GM12874 (cell line): ENCODE results near the gene MAGEC2.

ENCODE experiments used
- TF ChIP-seq, protein P1 (sequence below): IDR thresholded peaks from 2 replicates; pipeline ENCODE4 v1.5.1; 2011; ENCODE audit warnings: low read depth, mild to moderate bottlenecking, control low read depth, low read length, moderate library complexity; ENCODE audit not compliant: insufficient read depth

MAGEC2 gene

DNA sequence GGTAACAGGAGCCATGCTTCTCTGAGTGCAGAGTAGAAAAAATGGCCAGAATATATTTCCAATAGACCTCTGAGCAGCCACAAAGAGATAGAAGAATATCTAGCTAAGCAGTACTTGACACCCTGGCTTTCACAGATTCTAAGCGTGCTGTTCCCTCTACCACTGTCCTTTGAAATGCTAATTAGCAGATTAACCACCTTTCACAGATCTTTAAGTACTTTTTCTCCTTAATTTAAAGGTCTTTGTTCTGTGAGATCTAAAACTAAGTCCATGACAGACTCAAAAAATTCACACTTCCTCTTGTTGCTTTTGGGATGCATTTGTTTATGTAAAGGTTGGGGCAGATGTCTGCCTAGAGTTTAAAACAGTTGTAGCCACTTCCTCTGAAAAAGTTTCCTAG, 28.3 kb upstream of the MAGEC2 start:
- TF ChIP-seq, protein P1, sequence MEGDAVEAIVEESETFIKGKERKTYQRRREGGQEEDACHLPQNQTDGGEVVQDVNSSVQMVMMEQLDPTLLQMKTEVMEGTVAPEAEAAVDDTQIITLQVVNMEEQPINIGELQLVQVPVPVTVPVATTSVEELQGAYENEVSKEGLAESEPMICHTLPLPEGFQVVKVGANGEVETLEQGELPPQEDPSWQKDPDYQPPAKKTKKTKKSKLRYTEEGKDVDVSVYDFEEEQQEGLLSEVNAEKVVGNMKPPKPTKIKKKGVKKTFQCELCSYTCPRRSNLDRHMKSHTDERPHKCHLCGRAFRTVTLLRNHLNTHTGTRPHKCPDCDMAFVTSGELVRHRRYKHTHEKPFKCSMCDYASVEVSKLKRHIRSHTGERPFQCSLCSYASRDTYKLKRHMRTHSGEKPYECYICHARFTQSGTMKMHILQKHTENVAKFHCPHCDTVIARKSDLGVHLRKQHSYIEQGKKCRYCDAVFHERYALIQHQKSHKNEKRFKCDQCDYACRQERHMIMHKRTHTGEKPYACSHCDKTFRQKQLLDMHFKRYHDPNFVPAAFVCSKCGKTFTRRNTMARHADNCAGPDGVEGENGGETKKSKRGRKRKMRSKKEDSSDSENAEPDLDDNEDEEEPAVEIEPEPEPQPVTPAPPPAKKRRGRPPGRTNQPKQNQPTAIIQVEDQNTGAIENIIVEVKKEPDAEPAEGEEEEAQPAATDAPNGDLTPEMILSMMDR, result no peak

DNA sequence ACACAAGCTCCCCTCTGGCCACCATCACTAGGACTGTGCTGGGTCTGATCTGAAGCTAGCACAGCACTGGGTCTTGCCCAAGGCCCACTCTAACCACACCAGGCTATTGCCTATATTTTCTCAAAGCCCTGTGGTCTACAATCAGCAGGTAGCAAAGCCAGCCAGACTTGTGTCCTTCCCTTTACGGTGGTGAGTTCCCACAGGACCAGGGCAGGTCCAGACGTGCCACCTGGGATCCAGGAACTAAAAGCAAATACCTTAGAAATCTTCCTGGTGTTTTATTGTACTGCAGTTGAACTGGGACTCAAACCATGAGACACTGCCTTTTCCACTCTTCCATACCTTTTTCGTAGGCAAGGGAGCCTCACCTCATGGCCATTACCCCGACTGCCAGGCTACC, 9.0 kb upstream of the MAGEC2 start:
- TF ChIP-seq, protein P1, result no peak

GRCh38 chrX:142201113-142201512, 4.0 kb downstream of the MAGEC2 start:
- TF ChIP-seq, protein P1, result no peak

DNA sequence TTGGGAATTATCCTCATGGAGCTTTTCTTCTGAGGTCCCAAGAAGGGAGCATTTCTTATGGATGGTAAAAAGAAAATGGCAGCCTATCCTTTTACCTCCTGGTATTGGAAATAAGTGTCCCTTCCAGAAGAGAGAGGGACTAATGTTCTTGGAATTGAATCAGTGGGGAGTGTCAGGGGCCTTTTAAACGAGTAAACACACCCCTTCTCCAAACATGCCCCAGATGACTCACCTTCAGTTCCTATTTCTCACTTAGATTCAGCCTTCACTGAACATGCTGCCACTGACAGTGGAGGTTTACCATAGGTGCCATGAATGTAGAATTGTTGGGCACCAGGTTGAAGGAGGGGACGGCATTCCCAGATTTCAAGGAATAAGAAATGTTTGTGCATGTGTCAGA, 19.0 kb downstream of the MAGEC2 start:
- TF ChIP-seq, protein P1, result no peak

- TF ChIP-seq, protein P1, result no peak
Measured at GRCh38 chrX:142184756-142185602, 20.1 kb downstream of the MAGEC2 start.

GRCh38 chrX:142156567-142156966, 48.5 kb downstream of the MAGEC2 start:
- TF ChIP-seq, protein P1, result no peak
